HG03097 (cell line): ENCODE measurements around the gene TMEM9B.
"Not testable (repeated sequence)": the region's sequence is repeated elsewhere in the genome, so short reads cannot be mapped to it uniquely, and the experiment has no call there.

Experiments used
- ATAC-seq: cut with Tn5 transposase; IDR thresholded peaks from one replicate; pipeline ENCODE4 v1.9.1; 2021; ENCODE audit not compliant: unreplicated experiment, low FRiP score

The TMEM9B gene

GRCh38 chr11:8979365-8979764 lies 15.1 kb upstream of the TMEM9B start:
- ATAC-seq, result not testable (repeated sequence)

- ATAC-seq, result no peak
Measured at GRCh38 chr11:8973121-8973520, 8.9 kb upstream of the TMEM9B start.

DNA sequence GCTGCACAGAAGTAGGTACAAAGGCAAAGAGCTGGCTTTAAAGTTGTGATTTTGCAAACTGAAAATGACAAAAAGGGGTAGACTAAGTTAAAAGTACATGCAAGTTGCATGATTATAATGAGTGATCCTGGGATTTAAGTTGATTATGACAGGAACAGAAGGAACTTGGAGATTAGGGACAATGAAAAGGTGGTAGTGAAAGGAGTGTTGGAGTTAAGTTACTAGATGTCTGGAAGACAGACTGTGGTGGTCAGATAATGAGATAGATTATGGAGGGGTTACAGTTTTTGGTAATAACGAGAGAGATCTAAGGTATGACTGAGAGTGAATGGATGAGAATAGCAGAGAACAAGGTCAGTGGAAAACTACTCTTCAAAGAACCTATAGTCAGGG lies 7.7 kb upstream of the TMEM9B start:
- no peak for ATAC-seq

GRCh38 chr11:8971196-8971923 lies 7.1 kb upstream of the TMEM9B start:
- ATAC-seq, result no peak

DNA sequence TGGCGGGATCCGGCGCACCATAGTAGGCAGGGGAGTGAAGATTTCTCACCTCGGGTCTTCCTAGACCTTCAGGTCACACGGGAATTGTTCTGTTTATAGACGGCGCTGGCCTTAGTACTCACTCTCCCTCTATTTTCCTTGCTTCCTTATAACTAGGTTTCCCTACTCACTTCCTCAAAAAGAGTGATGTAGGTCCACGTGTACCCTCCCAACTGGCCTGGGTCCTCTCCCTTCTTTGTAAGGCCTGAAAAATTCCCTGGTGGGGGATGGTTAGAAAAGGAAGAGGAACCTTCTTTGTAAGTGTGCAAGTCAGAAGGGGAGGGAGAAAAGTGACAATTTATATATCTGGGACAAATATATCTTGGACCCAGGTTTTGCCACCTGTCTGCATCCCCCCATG lies 2.9 kb upstream of the TMEM9B start:
- ATAC-seq, result no peak

GRCh38 chr11:8963569-8964323 lies 496 bp downstream of the TMEM9B start:
- ATAC-seq, result peak; percentile 44

GRCh38 chr11:8962841-8963240 lies 1.4 kb downstream of the TMEM9B start:
- ATAC-seq, result no peak

DNA sequence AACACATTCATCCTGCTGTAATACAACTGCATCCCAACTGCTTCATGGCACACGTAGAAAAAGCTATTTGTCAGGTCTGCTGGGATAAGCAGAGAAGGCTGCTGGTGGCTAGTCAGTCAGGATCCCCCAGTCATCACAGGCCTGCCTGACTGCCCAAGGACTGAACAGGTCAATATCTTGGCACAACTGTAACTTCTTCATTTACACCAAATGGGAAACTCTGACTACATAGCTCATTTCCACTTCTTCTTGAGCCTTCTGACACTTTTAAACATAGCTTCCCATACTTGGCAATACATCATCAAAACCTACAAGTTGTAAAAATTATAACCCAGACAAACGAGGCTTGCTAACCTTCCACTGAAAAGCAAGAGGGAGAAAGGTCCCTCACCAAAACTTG lies 2.8 kb downstream of the TMEM9B start:
- ATAC-seq, result no peak

GRCh38 chr11:8959546-8960166 lies 4.6 kb downstream of the TMEM9B start:
- ATAC-seq, result peak; percentile 31

DNA sequence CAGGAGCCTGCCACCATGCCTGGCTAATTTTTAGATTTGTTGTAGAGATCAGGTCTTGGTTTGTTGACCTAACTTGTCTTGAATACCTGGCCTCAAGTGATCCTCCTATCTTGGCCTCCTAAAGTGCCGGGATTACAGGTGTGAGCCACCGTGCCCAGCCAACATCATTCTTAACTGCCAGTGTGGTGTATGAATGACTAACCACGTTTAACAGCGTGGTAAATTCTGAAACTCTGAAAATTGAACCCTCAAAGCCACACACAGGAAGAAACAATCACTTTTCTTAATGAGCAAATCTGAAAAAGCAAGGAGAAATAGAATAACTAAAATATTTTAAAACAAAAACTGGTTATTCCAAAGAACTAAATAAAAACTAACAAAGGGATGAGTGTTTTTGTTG lies 7.4 kb downstream of the TMEM9B start:
- no peak for ATAC-seq

- ATAC-seq, result no peak
Measured at GRCh38 chr11:8948886-8949285, 15.4 kb downstream of the TMEM9B start.

GRCh38 chr11:8947230-8947943 lies 16.9 kb downstream of the TMEM9B start:
- no peak for ATAC-seq

DNA sequence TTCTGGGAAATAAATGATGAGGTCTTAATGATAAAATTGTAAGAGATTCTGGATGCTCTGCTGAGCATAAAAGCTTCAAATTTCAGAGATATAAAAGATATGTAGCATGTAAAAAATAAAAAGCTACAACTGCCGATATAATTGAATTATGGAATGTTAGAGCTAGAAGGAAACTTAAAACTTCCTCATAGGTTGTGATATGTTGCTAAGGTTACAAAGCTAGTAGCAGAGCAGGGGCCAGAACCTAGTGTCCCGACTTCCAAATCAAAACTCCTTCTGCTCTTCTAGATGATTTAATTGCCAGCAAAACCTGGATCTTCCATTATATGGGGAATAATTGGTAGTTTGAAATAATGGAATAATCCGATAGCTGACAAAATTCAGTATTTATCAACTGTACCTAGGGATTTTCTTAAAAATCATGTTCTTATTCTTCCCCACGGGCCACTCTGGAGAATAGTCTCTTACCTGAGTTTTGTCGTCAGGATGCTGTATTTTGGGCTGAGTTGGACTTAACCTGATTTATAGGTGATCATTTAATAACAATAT lies 21.6 kb downstream of the TMEM9B start, which contains the start of gene ASCL3:
TSS of gene ASCL3 (minus strand) at position 499 of the 549 bp plus-strand sequence. CDS start 4,855 bp downstream, outside the sequence.
- ATAC-seq, result no peak

- no peak for ATAC-seq
Measured at GRCh38 chr11:8941341-8942103, 22.7 kb downstream of the TMEM9B start.

DNA sequence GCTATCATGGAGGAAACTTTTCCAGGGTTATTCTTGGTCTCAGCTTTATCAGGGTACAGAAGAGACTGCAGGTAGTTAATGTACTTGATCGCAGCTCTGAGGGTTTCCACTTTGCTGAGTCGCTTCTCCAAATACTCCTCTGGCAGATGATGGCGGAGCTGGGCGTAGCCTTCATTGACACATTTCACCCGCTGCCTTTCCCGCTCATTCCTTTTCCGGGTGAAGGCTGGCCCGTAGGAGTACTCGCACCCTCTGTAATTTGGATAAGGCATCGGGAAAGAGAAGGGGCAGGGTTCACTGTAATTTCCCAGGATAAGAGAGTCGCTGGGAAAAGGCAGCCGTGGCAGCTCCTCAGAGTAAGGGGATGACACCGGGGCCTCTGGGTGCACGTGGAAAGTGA lies 26.6 kb downstream of the TMEM9B start:
- ATAC-seq, result no peak

DNA sequence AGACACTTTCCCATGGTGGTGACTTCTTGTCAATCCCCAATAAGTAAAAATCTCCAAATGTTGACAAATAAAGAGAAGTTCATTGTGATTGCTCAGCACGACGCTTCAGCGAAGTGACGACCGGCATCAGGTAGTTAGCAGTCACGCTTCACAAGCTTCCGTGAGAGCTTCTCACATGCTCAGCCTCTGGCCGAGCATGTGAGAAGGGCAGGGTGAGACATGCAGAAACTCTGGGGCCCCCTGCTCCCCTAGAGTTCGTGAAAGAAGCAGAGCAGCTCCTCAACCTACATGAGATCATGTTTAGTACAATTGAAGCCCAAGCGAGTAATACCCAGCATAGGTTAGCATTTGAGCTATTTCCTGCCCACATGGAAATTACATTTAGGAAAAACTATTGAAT lies 27.1 kb downstream of the TMEM9B start:
- ATAC-seq, result no peak

DNA sequence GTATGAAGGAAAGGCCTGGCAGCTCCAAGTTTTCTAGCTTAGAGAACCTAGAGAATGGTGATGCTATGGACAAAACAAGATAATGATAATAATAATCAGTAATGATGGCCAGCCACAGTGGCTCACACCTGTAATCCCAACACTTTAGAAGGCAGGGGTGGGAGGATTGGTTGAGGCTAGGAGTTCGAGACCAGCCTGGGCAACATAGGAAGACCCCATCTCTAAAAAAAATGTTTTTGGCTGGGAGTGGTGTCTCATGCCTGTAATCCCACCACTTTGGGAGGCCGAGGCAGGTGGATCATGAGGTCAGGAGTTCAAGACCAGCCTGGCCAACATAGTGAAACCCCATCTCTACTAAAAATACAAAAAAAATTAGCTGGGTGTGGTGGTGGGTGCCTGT lies 28.5 kb downstream of the TMEM9B start:
- ATAC-seq, result not testable (repeated sequence)

DNA sequence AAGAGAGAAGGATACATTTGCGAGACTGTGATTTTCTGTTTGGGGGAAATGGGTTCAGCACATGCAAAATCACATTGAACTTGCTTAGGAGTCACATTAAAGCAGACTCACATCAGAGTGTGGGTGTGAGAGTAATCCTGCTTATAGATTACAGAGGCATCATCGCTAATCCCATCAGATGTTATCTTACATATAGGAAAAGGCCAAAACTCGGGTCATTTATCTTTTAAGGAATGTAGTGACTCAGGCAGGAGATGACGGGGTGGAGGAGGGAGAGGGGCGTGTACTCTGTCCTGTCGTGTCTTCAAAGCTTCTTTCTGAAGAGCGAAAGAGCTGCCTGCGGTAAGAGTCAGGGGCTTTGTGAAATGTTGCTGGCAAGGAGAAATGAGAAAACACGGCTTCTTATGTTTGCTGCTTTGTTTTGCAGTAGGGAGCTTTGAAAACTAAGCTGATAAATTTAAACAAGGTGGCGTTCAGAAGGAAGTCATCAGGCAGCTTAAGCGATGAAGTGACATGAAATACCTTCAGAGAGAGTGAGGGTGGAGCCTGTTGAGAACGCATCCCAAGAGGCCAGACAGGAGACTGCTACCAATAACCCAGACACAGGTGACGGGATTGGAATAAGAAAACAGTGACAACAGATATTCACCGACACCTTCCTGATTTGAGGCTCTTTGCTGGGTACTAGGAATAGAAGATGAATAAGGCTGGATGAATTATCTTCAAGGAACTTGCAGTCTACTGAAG lies 29.3 kb downstream of the TMEM9B start:
- no peak for ATAC-seq

GRCh38 chr11:8933931-8934330 lies 30.3 kb downstream of the TMEM9B start:
- no peak for ATAC-seq
